ENCODE measurements around the gene COL10A1. TPM values are rescaled to one million over a fixed set of nuclear protein-coding genes. Genes with fewer than 3 reads are reported as not detected.
A peak's percentile ranks its signal among the peaks of the same experiment; 100 is the strongest.

The COL10A1 gene
- total RNA-seq, 3 donors from 2014 or later (not counting 1 experiment from before 2014, with no cell fraction given): not detected

DNA sequence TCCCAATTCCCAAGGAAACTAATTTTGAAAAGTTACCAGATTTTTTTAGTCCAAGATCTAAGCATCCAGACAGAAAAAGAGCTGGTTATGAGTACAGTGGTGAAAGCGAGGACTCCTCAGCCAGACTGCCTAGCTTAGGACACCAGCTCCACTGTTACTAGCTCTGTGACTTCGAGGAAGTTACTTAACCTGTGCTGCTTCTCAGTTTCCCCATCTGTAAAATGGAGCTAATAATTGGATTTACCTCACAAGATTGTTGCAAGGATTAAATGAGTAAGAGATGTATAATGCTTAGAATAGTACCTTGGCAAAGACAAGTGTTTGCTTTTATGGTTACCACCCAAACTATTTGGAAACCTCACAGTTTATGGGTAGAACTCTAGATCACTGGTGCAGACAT, 24.1 kb downstream of the COL10A1 start:
- no peaks in the 10 kb centered on the region for H3K9me3 ChIP-seq (ENCODE audit: control insufficient read depth, insufficient read depth, low read length)
- H3K27ac ChIP-seq (ENCODE audit: low read length): no peak overlapping the region
- no peak overlapping the region for H3K4me3 ChIP-seq (ENCODE audit: low read length)
- WGBS (ENCODE audit: insufficient coverage): 89% methylated on average over 2 of the region's 2 CpGs
- TF ChIP-seq CTCF (IDR thresholded peaks at IDR 0.05): no peak
- H3K36me3 Mint-ChIP-seq: no peaks in the 10 kb centered on the region
- no peaks in the 10 kb centered on the region for H3K9me3 Mint-ChIP-seq
- H3K36me3 ChIP-seq (ENCODE audit: control insufficient read depth, insufficient read depth, low read length): no peaks in the 10 kb centered on the region
- H3K27ac Mint-ChIP-seq: peak overlapping the region; percentile 76 to 89
- H3K4me1 ChIP-seq (ENCODE audit: control insufficient read depth, insufficient read depth, low read length): peaks cover 19% of the 10 kb centered on the region
- ATAC-seq (no peak), DNase-seq (no peak)
- intact Hi-C loops (cut with micrococcal nuclease): loop anchor here (1.0 to 2.0 kb wide), 2 partner anchors 35 to 469 kb away; partner anchors contain the start of gene RWDD1
- H3K4me3 Mint-ChIP-seq: peak overlapping the region; percentile 92
- no peaks in the 10 kb centered on the region for H3K27me3 ChIP-seq (ENCODE audit: control insufficient read depth, insufficient read depth, low read length)
- peaks cover 37 to 52% of the 10 kb centered on the region in 2 donors for H3K4me1 Mint-ChIP-seq
- H3K27me3 Mint-ChIP-seq (ENCODE audit: low read depth in 2 of 2): no peaks in the 10 kb centered on the region

- H3K27ac ChIP-seq (ENCODE audit: low read length): peak overlapping the region; percentile 81
- peak in 1 of 3 donors; percentile 0 for ATAC-seq
- H3K4me3 ChIP-seq (ENCODE audit: low read length): peak overlapping the region; percentile 64
- Mint-ChIP-seq H3K36me3 (no peaks in the 10 kb centered on the region), H3K27me3 (ENCODE audit: low read depth in 2 of 2) (no peaks in the 10 kb centered on the region), H3K4me3 (peak overlapping the region; percentile 92), H3K9me3 (no peaks in the 10 kb centered on the region), H3K4me1 (peaks cover 37 to 52% of the 10 kb centered on the region in 2 donors), H3K27ac (peak overlapping the region; percentile 76 to 89)
- DNase-seq: no peak
- 0% methylated on average over 11 of the region's 12 CpGs for WGBS (ENCODE audit: insufficient coverage)
- H3K4me1 ChIP-seq (ENCODE audit: control insufficient read depth, insufficient read depth, low read length): peaks cover 19% of the 10 kb centered on the region
- no peaks in the 10 kb centered on the region for H3K9me3 ChIP-seq (ENCODE audit: control insufficient read depth, insufficient read depth, low read length)
- no peak for TF ChIP-seq CTCF (IDR thresholded peaks at IDR 0.05)
- H3K36me3 ChIP-seq (ENCODE audit: control insufficient read depth, insufficient read depth, low read length): no peaks in the 10 kb centered on the region
- intact Hi-C loops (cut with micrococcal nuclease): loop anchor here (1.0 to 2.0 kb wide), 2 partner anchors 35 to 469 kb away; partner anchors contain the start of gene RWDD1
- H3K27me3 ChIP-seq (ENCODE audit: control insufficient read depth, insufficient read depth, low read length): no peaks in the 10 kb centered on the region
These were observed 24.6 kb downstream of the COL10A1 start for GRCh38 chr6:116101302-116101718.

DNA sequence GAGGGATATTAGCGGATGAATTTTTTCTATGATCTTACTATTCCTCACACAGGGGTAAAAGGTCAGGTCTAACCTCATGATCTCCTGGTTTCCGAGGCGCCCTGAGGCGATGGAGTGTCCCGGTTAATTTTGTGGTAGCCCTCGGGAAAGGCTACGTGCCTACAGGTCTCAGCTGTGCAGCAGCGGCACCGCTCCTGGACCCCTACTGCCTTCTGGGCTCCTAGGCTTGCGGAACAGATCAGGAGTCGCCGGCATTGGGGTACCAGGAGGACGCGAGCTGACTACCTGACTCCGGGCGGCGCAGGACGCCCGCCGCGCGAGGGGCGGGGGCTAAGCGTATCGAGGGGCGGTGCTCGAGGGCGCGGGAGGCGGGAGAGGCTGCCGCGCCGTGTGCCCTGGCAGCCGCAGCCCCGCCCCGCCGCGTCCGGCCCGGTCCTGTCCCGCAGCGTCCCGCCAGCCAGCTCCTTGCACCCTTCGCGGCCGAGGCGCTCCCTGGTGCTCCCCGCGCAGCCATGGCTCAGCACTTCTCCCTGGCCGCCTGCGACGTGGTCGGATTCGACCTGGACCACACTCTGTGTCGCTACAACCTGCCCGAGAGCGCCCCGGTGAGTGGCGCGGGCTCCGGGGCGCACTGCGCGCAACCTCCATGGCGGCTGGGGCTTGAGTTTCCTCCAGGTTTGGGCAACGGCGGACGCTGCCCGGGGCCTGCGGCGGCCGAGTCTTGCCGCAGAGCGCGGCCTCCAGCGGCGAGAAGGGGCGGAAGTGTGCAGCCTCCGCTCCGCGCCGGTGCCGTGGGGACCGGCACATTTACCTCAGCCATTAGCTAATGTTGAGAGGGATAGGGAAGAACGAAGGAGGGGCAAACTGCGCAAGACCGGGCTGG, 25.3 kb downstream of the COL10A1 start, which contains the start of gene NT5DC1:
TSS of gene NT5DC1 (plus strand) at position 435 of the 883 bp plus-strand sequence. CDS start at position 513, 78 bp downstream.
- H3K4me1 Mint-ChIP-seq: peaks cover 31 to 47% of the 10 kb centered on the region in 2 donors
- H3K27me3 ChIP-seq (ENCODE audit: control insufficient read depth, insufficient read depth, low read length): no peaks in the 10 kb centered on the region
- peak within 1 kb of the TSS; percentile 81 for H3K27ac ChIP-seq (ENCODE audit: low read length)
- peaks cover 19% of the 10 kb centered on the region for H3K4me1 ChIP-seq (ENCODE audit: control insufficient read depth, insufficient read depth, low read length)
- peaks cover 5% of the 10 kb centered on the region for H3K9me3 ChIP-seq (ENCODE audit: control insufficient read depth, insufficient read depth, low read length)
- H3K27me3 Mint-ChIP-seq (ENCODE audit: low read depth in 2 of 2): no peaks in the 10 kb centered on the region
- H3K36me3 ChIP-seq (ENCODE audit: control insufficient read depth, insufficient read depth, low read length): no peaks in the 10 kb centered on the region
- H3K4me3 ChIP-seq (ENCODE audit: low read length): peak within 1 kb of the TSS; percentile 64
- ATAC-seq (peak; percentile 90 to 95 (median 91)), DNase-seq (peak; percentile 79 to 90)
- under 1% methylated on average over 86 of the region's 87 CpGs for WGBS (ENCODE audit: insufficient coverage)
- peak within 1 kb of the TSS; percentile 92 for H3K4me3 Mint-ChIP-seq
- no peaks in the 10 kb centered on the region for H3K36me3 Mint-ChIP-seq
- peaks cover 0 to 3% of the 10 kb centered on the region in 2 donors for H3K9me3 Mint-ChIP-seq
- intact Hi-C loops (cut with micrococcal nuclease): loop anchor here (1.0 to 2.0 kb wide), 2 partner anchors 36 to 470 kb away; partner anchors contain the start of gene RWDD1
- peak; percentile 44 for TF ChIP-seq CTCF (IDR thresholded peaks at IDR 0.05)
- peak within 1 kb of the TSS; percentile 76 to 89 for H3K27ac Mint-ChIP-seq
